ACC112 (cell line): ENCODE measurements around the gene EDEM2.
"Not testable (repeated sequence)": the region's sequence is repeated elsewhere in the genome, so short reads cannot be mapped to it uniquely, and the experiment has no call there.

Experiments
- H2AFZ ChIP-seq: fragments of 200-600 bp; sonication (generic); one replicate; pipeline ENCODE4 v1.6.0; 2017; ENCODE audit warnings: antibody characterized with exemption, low read length; ENCODE audit not compliant: unreplicated experiment
- H3K27ac ChIP-seq: fragments of 200-600 bp; sonication (generic); 2 replicates; pipeline ENCODE4 v1.5.1; 2014; ENCODE audit warnings: low read depth, mild to moderate bottlenecking, antibody characterized with exemption, low read length, moderate library complexity
- H3K27me3 ChIP-seq: fragments of 200-600 bp; sonication (generic); 2 replicates; pipeline ENCODE4 v1.6.1; 2014; ENCODE audit warnings: mild to moderate bottlenecking, antibody characterized with exemption, low read length, moderate library complexity, mixed read lengths; ENCODE audit not compliant: insufficient read depth
- H3K36me3 ChIP-seq: fragments of 200-600 bp; sonication (generic); 2 replicates; pipeline ENCODE4 v1.6.1; 2016; ENCODE audit warnings: mild to moderate bottlenecking, antibody characterized with exemption, low read length, moderate library complexity, mixed read lengths; ENCODE audit not compliant: insufficient read depth
- H3K4me1 ChIP-seq: fragments of 200-600 bp; sonication (generic); one replicate; pipeline ENCODE4 v1.6.1; 2016; ENCODE audit warnings: low read length, mixed read lengths; ENCODE audit not compliant: insufficient read depth, unreplicated experiment, control insufficient read depth
- H3K4me3 ChIP-seq: fragments of 200-600 bp; sonication (generic); 2 replicates; pipeline ENCODE4 v1.5.1; 2014; ENCODE audit warnings: mild to moderate bottlenecking, low read depth, low read length
- H3K79me2 ChIP-seq: fragments of 200-600 bp; sonication (generic); one replicate; pipeline ENCODE4 v1.6.0; 2016; ENCODE audit warnings: low read length; ENCODE audit not compliant: control insufficient read depth, unreplicated experiment, insufficient read depth

Gene EDEM2

GRCh38 chr20:35167787-35168186 lies 20.7 kb upstream of the EDEM2 start:
- Histone ChIP-seq H3K27me3 (no peaks in the 10 kb centered on the region), H2AFZ (no peak overlapping the region), H3K36me3 (no peaks in the 10 kb centered on the region), H3K4me3 (no peak overlapping the region), H3K79me2 (no peaks in the 10 kb centered on the region), H3K27ac (no peak overlapping the region), H3K4me1 (peaks cover 7% of the 10 kb centered on the region)

GRCh38 chr20:35166242-35166830 lies 19.2 kb upstream of the EDEM2 start:
- peak overlapping the region; percentile 3 for H2AFZ ChIP-seq
- no peak overlapping the region for H3K27ac ChIP-seq
- H3K27me3 ChIP-seq, result no peaks in the 10 kb centered on the region

GRCh38 chr20:35165221-35166185 lies 18.4 kb upstream of the EDEM2 start:
- Histone ChIP-seq H3K27ac (no peak overlapping the region), H3K36me3 (no peaks in the 10 kb centered on the region), H3K4me1 (peaks cover 4% of the 10 kb centered on the region), H3K79me2 (no peaks in the 10 kb centered on the region), H3K4me3 (no peak overlapping the region), H2AFZ (no peak overlapping the region), H3K27me3 (no peaks in the 10 kb centered on the region)

More at GRCh38 chr20:35166242-35166830, 19.2 kb upstream of the EDEM2 start:
- Histone ChIP-seq H3K4me1 (peaks cover 4% of the 10 kb centered on the region), H3K79me2 (no peaks in the 10 kb centered on the region), H3K36me3 (no peaks in the 10 kb centered on the region), H3K4me3 (no peak overlapping the region)

- not testable (repeated sequence) for H3K4me1 ChIP-seq, H3K79me2 ChIP-seq, H2AFZ ChIP-seq, H3K36me3 ChIP-seq, H3K4me3 ChIP-seq, H3K27ac ChIP-seq, H3K27me3 ChIP-seq
Observed at GRCh38 chr20:35164531-35164930, 17.4 kb upstream of the EDEM2 start.

- H3K79me2 ChIP-seq, H3K27me3 ChIP-seq, H3K36me3 ChIP-seq, H3K4me1 ChIP-seq, H3K27ac ChIP-seq, H3K4me3 ChIP-seq, H2AFZ ChIP-seq: not testable (repeated sequence)
Observed at GRCh38 chr20:35160341-35160740, 13.2 kb upstream of the EDEM2 start.

- no peak overlapping the region for H3K4me3 ChIP-seq
- no peaks in the 10 kb centered on the region for H3K79me2 ChIP-seq
- no peaks in the 10 kb centered on the region for H3K4me1 ChIP-seq
- no peaks in the 10 kb centered on the region for H3K36me3 ChIP-seq
- no peak overlapping the region for H3K27ac ChIP-seq
- no peaks in the 10 kb centered on the region for H3K27me3 ChIP-seq
- no peak overlapping the region for H2AFZ ChIP-seq
Observed at GRCh38 chr20:35156978-35157377, 9.8 kb upstream of the EDEM2 start.

GRCh38 chr20:35155936-35156335 lies 8.8 kb upstream of the EDEM2 start:
- Histone ChIP-seq H2AFZ (no peak overlapping the region), H3K27me3 (no peaks in the 10 kb centered on the region), H3K36me3 (no peaks in the 10 kb centered on the region), H3K4me3 (no peak overlapping the region), H3K27ac (no peak overlapping the region), H3K79me2 (no peaks in the 10 kb centered on the region), H3K4me1 (no peaks in the 10 kb centered on the region)

GRCh38 chr20:35151736-35152135 lies 4.6 kb upstream of the EDEM2 start:
- H3K27ac ChIP-seq, result no peak overlapping the region
- no peaks in the 10 kb centered on the region for H3K79me2 ChIP-seq
- H3K4me3 ChIP-seq, result no peak overlapping the region
- no peaks in the 10 kb centered on the region for H3K27me3 ChIP-seq
- H3K4me1 ChIP-seq, result peaks cover 6% of the 10 kb centered on the region
- H3K36me3 ChIP-seq, result no peaks in the 10 kb centered on the region
- no peak overlapping the region for H2AFZ ChIP-seq

GRCh38 chr20:35150846-35151579 lies 3.9 kb upstream of the EDEM2 start:
- no peak overlapping the region for H3K27ac ChIP-seq
- H3K27me3 ChIP-seq, result no peaks in the 10 kb centered on the region
- H3K4me1 ChIP-seq, result peaks cover 9% of the 10 kb centered on the region
- no peaks in the 10 kb centered on the region for H3K36me3 ChIP-seq
- no peaks in the 10 kb centered on the region for H3K79me2 ChIP-seq
- no peak overlapping the region for H2AFZ ChIP-seq
- no peak overlapping the region for H3K4me3 ChIP-seq

- H3K36me3 ChIP-seq, H3K27me3 ChIP-seq, H3K4me1 ChIP-seq, H3K79me2 ChIP-seq: not testable (repeated sequence)
- H3K27ac ChIP-seq, result peak overlapping the region; percentile 42
- H2AFZ ChIP-seq, result peak overlapping the region; percentile 63
- peak overlapping the region; percentile 86 for H3K4me3 ChIP-seq
Observed at GRCh38 chr20:35147575-35148071, 487 bp upstream of the EDEM2 start.
